H1 (cell line): ENCODE measurements around the gene CCDC200. TPM values are rescaled to one million over a fixed set of nuclear protein-coding genes. Genes with fewer than 3 reads are reported as not detected.

ENCODE experiments used
- CBX5 ChIP-seq: fragments of 300-800, 300-1000 bp; sonication (generic); IDR thresholded peaks from 2 replicates; pipeline ENCODE4 v1.7.1; 2016; ENCODE audit warnings: antibody characterized with exemption, low read length, low read depth
- CBX8 ChIP-seq: fragments of 300-800, 300-1000 bp; sonication (generic); IDR thresholded peaks from 2 replicates; pipeline ENCODE4 v1.7.1; 2016; ENCODE audit warnings: low read depth, low read length, borderline replicate concordance
- CHD1 ChIP-seq: IDR thresholded peaks from 2 replicates; pipeline ENCODE4 v1.6.1; 2012; ENCODE audit warnings: low read depth, low read length, improper control_type of control experiment
- CREB1 ChIP-seq: IDR thresholded peaks from 2 replicates; pipeline ENCODE4 v1.6.1; 2012; ENCODE audit warnings: inconsistent platforms
- EGR1 ChIP-seq: IDR thresholded peaks from 2 replicates; pipeline ENCODE4 v1.6.1; 2011; ENCODE audit warnings: low read depth, low read length, borderline replicate concordance
- EP300 ChIP-seq, 2 experiments: IDR thresholded peaks; 1 replicate in 1 of 2; 2 replicates in 1 of 2; pipeline ENCODE4 v1.6.1; 2011 to 2012; ENCODE audit warnings: low read depth in 2 of 2, low read length in 2 of 2, mild to moderate bottlenecking in 2 of 2, borderline replicate concordance in 1 of 2, inconsistent platforms in 1 of 2, moderate library complexity in 1 of 2
- GTF2F1 ChIP-seq: IDR thresholded peaks from 2 replicates; pipeline ENCODE4 v1.6.1; 2012; ENCODE audit warnings: low read depth, low read length, improper control_type of control experiment, borderline replicate concordance
- HDAC2 ChIP-seq, 2 experiments: fragments of 300-600 bp in 1 of 2; sonication (generic) in 1 of 2; IDR thresholded peaks; 2 replicates each; pipeline ENCODE4 v1.6.1; 2011 to 2012; ENCODE audit warnings: low read depth in 2 of 2, low read length in 2 of 2, mild to moderate bottlenecking in 2 of 2, moderate library complexity in 2 of 2, borderline replicate concordance in 1 of 2, inconsistent platforms in 1 of 2
- KDM4A ChIP-seq: IDR thresholded peaks from one replicate; pipeline ENCODE4 v1.7.1; 2012; ENCODE audit warnings: low read depth, mild to moderate bottlenecking, moderate library complexity, low read length, inconsistent platforms; ENCODE audit not compliant: severe bottlenecking
- POLR2A ChIP-seq, 2 experiments: IDR thresholded peaks; 1 replicate in 1 of 2; 2 replicates in 1 of 2; pipeline ENCODE4 v1.6.1; 2011; ENCODE audit warnings: low read depth in 2 of 2, low read length in 2 of 2, mild to moderate bottlenecking in 2 of 2; ENCODE audit errors: control extremely low read depth in 1 of 2
- POU5F1 ChIP-seq: IDR thresholded peaks from 2 replicates; pipeline ENCODE4 v1.6.1; 2011; ENCODE audit warnings: low read depth, mild to moderate bottlenecking, low read length, moderate library complexity
- RFX5 ChIP-seq: IDR thresholded peaks from 2 replicates; pipeline ENCODE4 v1.6.1; 2011; ENCODE audit warnings: low read depth, low read length, improper control_type of control experiment, borderline replicate concordance
- RNF2 ChIP-seq: fragments of 200-900, 300-1000 bp; sonication (generic); IDR thresholded peaks from 2 replicates; pipeline ENCODE4 v1.7.1; 2016; ENCODE audit warnings: borderline replicate concordance, low read depth, mild to moderate bottlenecking, antibody characterized with exemption, low read length; ENCODE audit not compliant: poor library complexity, severe bottlenecking; ENCODE audit errors: missing control alignments
- SIN3A ChIP-seq, 2 experiments: IDR thresholded peaks in 1 of 2; conservative IDR thresholded peaks in 1 of 2; 2 replicates each; pipeline ENCODE4 v1.6.1; 2011 to 2012; ENCODE audit warnings: low read length in 2 of 2, improper control_type of control experiment in 1 of 2, low read depth in 1 of 2, mild to moderate bottlenecking in 1 of 2
- SIRT6 ChIP-seq: IDR thresholded peaks from one replicate; pipeline ENCODE4 v1.7.1; 2012; ENCODE audit warnings: low read length, inconsistent platforms
- SIX5 ChIP-seq: IDR thresholded peaks from 2 replicates; pipeline ENCODE4 v1.6.1; 2011; ENCODE audit warnings: mild to moderate bottlenecking, low read depth, low read length
- SP1 ChIP-seq: IDR thresholded peaks from 2 replicates; pipeline ENCODE4 v1.6.1; 2011; ENCODE audit warnings: low read depth, low read length
- SP4 ChIP-seq: IDR thresholded peaks from 2 replicates; pipeline ENCODE4 v1.6.1; 2012; ENCODE audit warnings: low read length, inconsistent platforms
- SUZ12 ChIP-seq: fragments of 200-600 bp; sonication (generic); IDR thresholded peaks from 2 replicates; pipeline ENCODE4 v1.6.1; 2012; ENCODE audit warnings: mild to moderate bottlenecking, inconsistent platforms, low read length, moderate library complexity, mixed read lengths
- TAF7 ChIP-seq: optimal IDR thresholded peaks from 2 replicates; pipeline ENCODE3; 2011; ENCODE audit warnings: low read depth, mild to moderate bottlenecking, inconsistent platforms, low read length, moderate library complexity, borderline replicate concordance
- TCF12 ChIP-seq: IDR thresholded peaks from 2 replicates; pipeline ENCODE4 v1.6.1; 2011; ENCODE audit warnings: low read depth, mild to moderate bottlenecking, low read length
- TEAD4 ChIP-seq: IDR thresholded peaks from 2 replicates; pipeline ENCODE4 v1.6.1; 2012; ENCODE audit warnings: low read depth, low read length, inconsistent platforms, mixed read lengths
- polyA plus RNA-seq, 7 experiments: library from polyadenylated mRNA; depleted of rRNA in 3 of 7; stranded (reverse) in 5 of 7; unstranded in 2 of 7; fragments of >200 nt in 5 of 7; fragments of 200-250 nt in 2 of 7; gene quantifications; 1 replicate in 5 of 7; 2 replicates in 1 of 7; 4 replicates in 1 of 7; pipeline versions ENCODE4 v1.2.1 to v1.2.3, GENCODE V29; 2011 to 2013; ENCODE audit warnings: missing spikeins in 2 of 7, mixed read lengths in 2 of 7
- total RNA-seq: library from RNA; stranded (reverse); fragmentation: NEBNext Ultra II Directional; extraction: Animal tissue kit (Norgen Biotek cat#: 25700); gene quantifications from 2 replicates; pipeline ENCODE4 v1.2.1, GENCODE V29; 2021
- TF ChIP-seq, protein P1 (sequence below): IDR thresholded peaks from 2 replicates; pipeline ENCODE4 v1.6.1; 2012; ENCODE audit warnings: inconsistent platforms

Gene CCDC200
- total and polyA plus RNA-seq, 2 of the 8 experiments (the other 6 are each of a cell fraction or from before 2014, with no cell fraction given) = 0.11 TPM; not detected in 1

DNA sequence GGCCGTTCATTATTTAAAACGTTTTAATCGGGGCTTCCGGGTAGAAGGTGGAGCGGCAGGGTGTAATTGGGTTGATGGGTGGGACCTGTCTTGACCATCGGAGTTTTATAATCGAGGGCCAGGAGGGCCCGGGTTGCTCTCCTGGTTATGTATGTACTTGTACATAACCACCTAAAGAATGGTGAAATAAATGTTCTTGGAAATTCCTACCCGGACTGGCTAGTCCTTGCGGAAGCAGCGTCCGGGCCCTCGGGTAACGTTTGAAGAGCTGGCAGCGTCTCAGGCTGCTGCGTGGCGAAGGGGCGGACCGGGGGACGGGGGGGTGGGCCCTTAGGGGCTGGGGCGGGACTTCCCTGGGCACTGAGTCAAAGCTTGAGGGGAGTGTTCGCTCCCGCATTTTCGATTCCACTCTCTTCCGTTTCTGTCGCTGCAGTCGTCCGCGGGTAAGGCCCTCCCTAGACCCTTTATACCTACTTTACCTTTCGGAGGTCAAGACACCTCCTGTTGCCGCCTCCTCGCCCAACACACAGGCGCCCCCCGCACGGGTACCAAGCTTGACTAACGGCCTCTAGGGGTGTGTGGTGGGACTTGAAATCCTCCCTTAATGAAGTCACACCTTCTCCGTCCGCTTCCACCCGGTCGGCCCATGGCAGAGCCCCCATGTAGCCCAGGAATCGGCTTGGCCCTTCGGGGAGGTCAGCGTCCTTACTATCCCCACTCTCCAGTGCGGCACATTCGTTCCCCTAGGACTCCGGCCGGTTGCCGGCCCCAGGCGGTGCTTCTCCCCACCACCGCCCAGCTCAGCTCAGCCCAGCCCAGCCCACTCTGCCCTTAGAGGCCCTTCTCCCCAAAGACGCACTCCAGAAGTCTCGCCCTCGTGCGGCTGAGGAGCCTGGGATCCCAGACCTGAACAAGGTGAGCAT is 16.7 kb downstream of the CCDC200 start, which contains the start of gene TMEM106A (continued):
- no peak for TF ChIP-seq TAF7
- TF ChIP-seq CBX8 = no peak
- no peak for TF ChIP-seq TCF12
- no peak for TF ChIP-seq CREB1
- TF ChIP-seq POLR2A (IDR thresholded peaks at IDR 0.05; ENCODE audit: control extremely low read depth in 1 of 2, low read depth in 2 of 2, low read length in 2 of 2) = peak in 1 of 2 experiments; percentile 66; a peak in 2 of 3 replicates
- TF ChIP-seq SP4 = peak; percentile 10; the same call in 1 of the 2 replicates
- peak in 1 of 2 experiments; percentile 61; a peak in 1 of 4 replicates for TF ChIP-seq HDAC2 (IDR thresholded peaks at IDR 0.05; ENCODE audit: borderline replicate concordance in 1 of 2, low read depth in 2 of 2, low read length in 2 of 2)
- no peak for TF ChIP-seq POU5F1
- no peak for TF ChIP-seq CBX5
- no peak for TF ChIP-seq RFX5
- TF ChIP-seq SIRT6 = no peak
- TF ChIP-seq, protein P1, sequence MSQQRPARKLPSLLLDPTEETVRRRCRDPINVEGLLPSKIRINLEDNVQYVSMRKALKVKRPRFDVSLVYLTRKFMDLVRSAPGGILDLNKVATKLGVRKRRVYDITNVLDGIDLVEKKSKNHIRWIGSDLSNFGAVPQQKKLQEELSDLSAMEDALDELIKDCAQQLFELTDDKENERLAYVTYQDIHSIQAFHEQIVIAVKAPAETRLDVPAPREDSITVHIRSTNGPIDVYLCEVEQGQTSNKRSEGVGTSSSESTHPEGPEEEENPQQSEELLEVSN = no peak
- no peak for TF ChIP-seq EP300 (IDR thresholded peaks at IDR 0.05; ENCODE audit: borderline replicate concordance in 1 of 2, low read depth in 2 of 2, low read length in 2 of 2)
- TF ChIP-seq SIN3A (conservative IDR thresholded peaks at IDR 0.05 in 1 of 2, IDR thresholded peaks at IDR 0.05 in 1 of 2; ENCODE audit: low read depth in 1 of 2, low read length in 2 of 2) = peak in 1 of 2 experiments; percentile 54; a peak in 1 of 4 replicates
- TF ChIP-seq KDM4A = peak; percentile 80
- no peak for TF ChIP-seq GTF2F1
- TF ChIP-seq SUZ12 = no peak
- no peak for TF ChIP-seq TEAD4
- no peak for TF ChIP-seq RNF2
- no peak for TF ChIP-seq SIX5
- TF ChIP-seq EGR1 = no peak
- no peak for TF ChIP-seq CHD1
- no peak for TF ChIP-seq SP1
